GM19193 (cell line): Measurements from ENCODE around the gene MTHFSD.

Experiments used
- POLR2A ChIP-seq: IDR thresholded peaks from 4 replicates; pipeline ENCODE4 v1.6.1; 2011; ENCODE audit not compliant: insufficient read depth, insufficient read length; ENCODE audit errors: extremely low read depth

MTHFSD gene, protein sequence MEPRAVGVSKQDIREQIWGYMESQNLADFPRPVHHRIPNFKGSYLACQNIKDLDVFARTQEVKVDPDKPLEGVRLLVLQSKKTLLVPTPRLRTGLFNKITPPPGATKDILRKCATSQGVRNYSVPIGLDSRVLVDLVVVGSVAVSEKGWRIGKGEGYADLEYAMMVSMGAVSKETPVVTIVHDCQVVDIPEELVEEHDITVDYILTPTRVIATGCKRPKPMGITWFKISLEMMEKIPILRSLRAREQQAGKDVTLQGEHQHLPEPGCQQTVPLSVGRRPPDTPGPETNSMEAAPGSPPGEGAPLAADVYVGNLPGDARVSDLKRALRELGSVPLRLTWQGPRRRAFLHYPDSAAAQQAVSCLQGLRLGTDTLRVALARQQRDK

GRCh38 chr16:86554917-86555703 is at the start of gene MTHFSD:
Gene MTHFSD, minus strand, starts transcription at chr16:86555235. Its CDS starts 51 bp downstream, at chr16:86555184.
- TF ChIP-seq POLR2A, result peak; percentile 95

GRCh38 chr16:86604436-86605193 is 49.6 kb upstream of the MTHFSD start:
- peak; percentile 36 for TF ChIP-seq POLR2A

DNA sequence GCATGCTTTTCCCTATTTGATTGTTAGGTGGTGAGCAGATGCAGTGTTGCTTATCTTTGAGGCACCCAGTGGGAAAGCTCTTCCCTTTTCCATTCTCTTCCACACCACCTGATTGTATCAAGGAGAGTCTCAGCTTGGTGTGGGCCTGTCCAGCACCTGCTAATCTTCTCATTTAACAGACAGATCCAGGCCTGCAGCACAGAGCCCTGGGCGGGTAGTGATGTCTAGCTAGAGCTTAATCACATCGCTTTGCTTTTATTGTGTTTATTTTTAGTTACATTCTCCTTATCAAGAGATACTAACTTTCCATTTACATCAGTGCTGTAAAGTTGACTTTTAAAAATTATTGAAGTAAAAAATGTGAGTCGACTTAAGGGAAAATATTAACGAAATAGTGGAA is 47.5 kb upstream of the MTHFSD start:
- TF ChIP-seq POLR2A, result no peak

- TF ChIP-seq POLR2A, result no peak
These were observed 46.3 kb upstream of the MTHFSD start for GRCh38 chr16:86601356-86601755.

- TF ChIP-seq POLR2A, result no peak
These were observed 43.9 kb upstream of the MTHFSD start for GRCh38 chr16:86598607-86599565.

GRCh38 chr16:86597880-86598606 is 43.0 kb upstream of the MTHFSD start:
- no peak for TF ChIP-seq POLR2A

DNA sequence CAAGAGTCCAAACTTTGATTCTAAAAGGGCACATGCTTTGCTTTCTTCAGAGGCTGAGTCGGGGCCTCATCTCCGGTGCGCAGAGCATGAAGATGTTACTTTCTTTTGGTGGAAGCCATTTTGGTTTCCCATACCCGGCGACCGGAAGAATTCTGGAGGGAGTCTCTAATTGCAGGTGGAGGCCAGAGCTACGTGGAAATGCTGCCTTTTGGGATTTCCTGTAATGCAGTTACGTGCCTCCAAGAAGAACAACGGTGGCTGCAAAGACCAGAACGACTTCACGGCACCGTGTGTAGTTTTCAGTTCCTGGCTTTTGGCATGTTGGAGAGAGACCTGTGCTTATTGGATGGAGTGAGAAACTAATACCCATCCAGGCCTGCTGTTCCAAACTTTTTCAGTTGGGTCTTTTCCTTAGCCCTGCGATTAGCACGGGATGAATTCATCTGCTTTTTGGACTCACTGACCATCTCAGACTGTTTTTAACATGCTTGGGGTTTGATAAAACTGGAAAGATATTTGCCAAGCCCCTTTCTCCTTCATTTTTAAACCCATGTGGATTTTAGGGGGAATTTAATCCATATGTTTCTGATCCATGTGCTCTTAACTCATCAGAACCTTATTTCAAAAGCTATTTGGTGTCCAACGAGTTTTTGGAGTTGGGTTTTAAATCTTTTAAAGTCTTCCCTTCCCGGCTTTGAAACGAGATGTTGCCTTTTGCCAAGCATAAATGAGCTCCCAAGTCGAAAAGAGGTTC is 42.3 kb upstream of the MTHFSD start:
- no peak for TF ChIP-seq POLR2A

- no peak for TF ChIP-seq POLR2A
These were observed 41.1 kb upstream of the MTHFSD start for GRCh38 chr16:86595983-86596605.

GRCh38 chr16:86594721-86595120 is 39.7 kb upstream of the MTHFSD start:
- TF ChIP-seq POLR2A, result no peak

GRCh38 chr16:86593913-86594620 is 39.0 kb upstream of the MTHFSD start:
- TF ChIP-seq POLR2A, result no peak

- no peak for TF ChIP-seq POLR2A
These were observed 36.2 kb upstream of the MTHFSD start for GRCh38 chr16:86591270-86591669.

DNA sequence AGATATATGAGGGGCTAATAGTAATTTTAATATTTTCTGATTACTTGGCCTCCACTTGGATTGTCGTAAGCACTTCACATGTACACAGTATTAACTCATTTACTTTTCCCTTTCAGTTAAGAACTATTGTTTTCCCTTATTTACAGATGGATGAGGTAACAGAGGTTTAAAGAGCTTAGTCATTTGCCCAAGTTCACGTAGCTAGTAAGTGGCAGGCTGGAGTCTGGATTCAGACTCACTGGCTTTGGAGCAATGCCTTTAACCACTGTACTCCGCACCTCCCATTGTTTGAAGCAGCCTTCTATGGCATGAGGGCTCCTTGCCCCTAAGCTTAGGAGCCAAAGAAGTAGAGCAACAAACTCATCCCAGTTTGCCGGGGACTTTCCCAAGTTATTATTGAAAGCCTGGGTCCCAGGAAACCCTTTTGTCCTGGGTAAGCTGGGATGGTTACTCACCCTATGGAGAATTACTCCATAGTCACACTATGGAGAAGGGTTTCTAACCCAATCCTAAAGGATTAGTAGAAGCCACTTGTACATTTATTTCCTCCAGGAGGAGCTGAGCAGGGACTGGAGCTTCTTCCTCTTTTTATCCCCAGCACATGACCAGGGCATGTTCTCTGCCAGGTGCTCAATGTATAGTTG is 35.6 kb upstream of the MTHFSD start:
- no peak for TF ChIP-seq POLR2A

DNA sequence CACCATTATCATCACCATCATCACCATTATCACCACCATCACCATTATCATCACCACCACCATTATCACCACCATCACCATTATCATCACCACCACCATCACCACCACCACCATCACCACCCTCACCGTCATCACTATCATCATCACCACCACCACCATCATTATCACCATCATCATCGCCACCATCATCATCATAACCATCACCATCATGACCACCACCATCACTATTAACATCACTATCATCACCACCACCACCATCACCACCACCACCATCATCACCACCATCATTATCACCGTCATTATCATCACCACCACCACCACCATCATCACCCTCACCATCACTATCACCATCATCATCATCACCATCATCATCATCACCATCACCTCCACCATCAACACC is 32.5 kb upstream of the MTHFSD start:
- TF ChIP-seq POLR2A, result no peak
